Testis (tissue), 2 donors: Measurements from ENCODE around the gene RNF213.

ENCODE experiments used
- CTCF ChIP-seq, 3 experiments: fragments of 450-650 bp in 2 of 3; fragments of 200-600 bp in 1 of 3; sonication (generic) in 1 of 3; IDR thresholded peaks; one replicate each; pipeline ENCODE4 v1.5.1; 2016 to 2019; ENCODE audit warnings: antibody characterized with exemption in 3 of 3, mild to moderate bottlenecking in 2 of 3, moderate library complexity in 1 of 3
- POLR2A ChIP-seq: fragments of 450-650 bp; IDR thresholded peaks from one replicate; pipeline ENCODE4 v1.6.1; 2017; ENCODE audit warnings: antibody characterized with exemption, mild to moderate bottlenecking, moderate library complexity

GRCh38 chr17:80428796-80429195 lies 168.1 kb downstream of the RNF213 start:
- TF ChIP-seq CTCF (IDR thresholded peaks at IDR 0.05) (no peak), POLR2A (no peak)
